PC-3 (cell line): ENCODE results near the gene ETV2. TPM values are rescaled to one million over a fixed set of nuclear protein-coding genes. Genes with fewer than 3 reads are reported as not detected.

Source experiments
- ATAC-seq: fragments of 200-7000 bp; cut with Tn5 transposase; 2 replicates; pipeline ENCODE4 v1.9.1; 2020; ENCODE audit warnings: mild to moderate bottlenecking, moderate library complexity
- BruUV-seq: library from RNA; stranded (reverse); fragments of 400-500 nt; replicated peaks from 2 replicates; lab custom pipeline; 2021; lab: Mats Ljungman, UMichigan
- CTCF ChIA-PET: fragments of 300-600 bp; sonication (Branson Sonifier 250); formaldehyde crosslinking; loops from one replicate; lab custom pipeline; 2022; ENCODE audit warnings: antibody characterized with exemption; lab: Charles Lee
- POLR2A ChIA-PET: fragments of 300-600 bp; sonication (Branson Sonifier 250); formaldehyde crosslinking; loops from one replicate; lab custom pipeline; 2022; ENCODE audit warnings: antibody characterized with exemption; ENCODE audit not compliant: unreplicated experiment; lab: Charles Lee
- DNase-seq: peaks from one replicate; pipeline ENCODE4 v3.0.0-alpha.2; 2015
- H2AFZ ChIP-seq: fragments of 300-600 bp; sonication (generic); 2 replicates; pipeline ENCODE4 v1.6.0; 2016; ENCODE audit warnings: antibody characterized with exemption, low read length
- H3F3A ChIP-seq: fragments of 300-600 bp; sonication (generic); one replicate; pipeline ENCODE4 v1.6.0; 2017; ENCODE audit warnings: antibody characterized with exemption, low read length, control low read depth, mild to moderate bottlenecking; ENCODE audit not compliant: unreplicated experiment
- H3K27ac ChIP-seq: fragments of 300-600 bp; sonication (generic); 2 replicates; pipeline ENCODE4 v1.5.1; 2016; ENCODE audit warnings: mild to moderate bottlenecking, low read length
- H3K27me3 ChIP-seq: fragments of 300-600 bp; sonication (generic); 2 replicates; pipeline ENCODE4 v1.6.1; 2016; ENCODE audit warnings: low read length, mixed read lengths
- H3K36me3 ChIP-seq: fragments of 300-600 bp; sonication (generic); 2 replicates; pipeline ENCODE4 v1.6.1; 2016; ENCODE audit warnings: low read depth, mixed run types, low read length, mixed read lengths
- H3K4me1 ChIP-seq: fragments of 300-600 bp; sonication (generic); 2 replicates; pipeline ENCODE4 v1.5.1; 2016; ENCODE audit warnings: low read length; ENCODE audit not compliant: insufficient read depth
- H3K4me2 ChIP-seq: fragments of 300-600 bp; sonication (generic); 2 replicates; pipeline ENCODE4 v1.6.0; 2016; ENCODE audit warnings: low read length
- H3K4me3 ChIP-seq: fragments of 300-600 bp; sonication (generic); 2 replicates; pipeline ENCODE4 v1.5.1; 2016; ENCODE audit warnings: mild to moderate bottlenecking, low read length, mixed read lengths
- H3K79me2 ChIP-seq: fragments of 300-600 bp; sonication (generic); 2 replicates; pipeline ENCODE4 v1.6.1; 2017; ENCODE audit warnings: low read length, mixed read lengths
- H3K9ac ChIP-seq: fragments of 300-600 bp; sonication (generic); 2 replicates; pipeline ENCODE4 v1.6.0; 2016; ENCODE audit warnings: mild to moderate bottlenecking, low read length
- H3K9me2 ChIP-seq: fragments of 300-600 bp; sonication (generic); replicated peaks from 2 replicates; pipeline ENCODE4 v1.6.1; 2016; ENCODE audit warnings: mixed run types, low read length, mixed read lengths
- H3K9me3 ChIP-seq: fragments of 300-600 bp; sonication (generic); 2 replicates; pipeline ENCODE4 v1.6.1; 2016; ENCODE audit warnings: low read length, mixed read lengths
- H4K20me1 ChIP-seq: fragments of 300-600 bp; sonication (generic); 2 replicates; pipeline ENCODE4 v1.6.1; 2016; ENCODE audit warnings: low read length, mixed read lengths
- EZH2 ChIP-seq: fragments of 300-600 bp; sonication (generic); IDR thresholded peaks from one replicate; pipeline ENCODE4 v1.6.1; 2017; ENCODE audit warnings: antibody characterized with exemption, mild to moderate bottlenecking, low read length; ENCODE audit not compliant: unreplicated experiment
- EZH2phosphoT487 ChIP-seq: fragments of 300-600 bp; sonication (generic); IDR thresholded peaks from 2 replicates; pipeline ENCODE4 v1.6.1; 2018; ENCODE audit warnings: mild to moderate bottlenecking, antibody characterized with exemption, low read length, borderline replicate concordance
- intact Hi-C: fragments of 100-400 bp; cut with micrococcal nuclease; formaldehyde crosslinking; loops from 2 replicates; pipeline ENCODE4 v1.9.0; 2023
- total RNA-seq: library from RNA; depleted of rRNA; stranded (reverse); fragments of >200 nt; gene quantifications from 2 replicates; pipeline ENCODE4 v1.2.3, GENCODE V29; 2014
- TF ChIP-seq, protein P1 (sequence below): fragments of 300-600 bp; sonication (generic); conservative IDR thresholded peaks from 2 replicates; pipeline ENCODE4 v1.5.1; 2017; ENCODE audit warnings: antibody characterized with exemption, low read depth, mild to moderate bottlenecking, low read length

Gene ETV2
- total RNA-seq, 1 experiment from 2014 or later, result 0.36 TPM

DNA sequence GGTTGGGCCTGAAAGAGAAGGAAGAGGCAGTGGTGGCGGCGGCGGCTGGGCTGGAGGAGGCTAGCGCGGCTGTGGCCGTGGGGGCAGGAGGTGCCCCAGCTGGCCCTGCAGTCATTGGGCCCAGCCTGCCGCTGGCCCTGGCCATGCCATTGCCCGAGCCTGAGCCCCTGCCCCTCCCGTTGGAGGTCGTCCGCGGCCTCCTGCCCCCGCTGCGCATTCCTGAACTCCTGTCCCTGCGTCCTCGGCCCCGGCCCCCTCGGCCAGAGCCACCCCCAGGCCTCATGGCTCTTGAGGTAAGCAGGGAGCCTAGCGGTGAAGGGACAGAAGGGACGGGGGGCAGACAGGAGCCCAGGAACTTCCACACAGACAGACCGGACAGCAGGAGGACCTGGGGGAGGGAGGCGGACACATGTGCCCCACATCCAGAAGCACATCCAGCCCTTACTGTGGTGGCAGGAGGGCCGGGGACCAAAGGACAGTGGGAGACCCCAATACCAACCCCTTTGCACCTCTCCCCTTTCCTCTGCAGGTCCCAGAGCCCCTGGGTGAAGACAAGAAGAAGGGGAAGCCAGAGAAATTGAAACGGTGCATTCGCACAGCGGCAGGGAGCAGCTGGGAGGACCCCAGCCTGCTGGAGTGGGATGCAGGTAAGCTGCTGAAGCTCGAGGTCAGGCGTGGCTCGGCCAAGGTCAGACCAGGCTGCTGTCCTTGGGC lies 7.7 kb upstream of the ETV2 start:
- Histone ChIP-seq H3K4me2 (no peak overlapping the region), H4K20me1 (no peaks in the 10 kb centered on the region), H3K27ac (no peak overlapping the region), H3F3A (no peaks in the 10 kb centered on the region), H3K79me2 (peaks cover 10% of the 10 kb centered on the region), H3K4me1 (no peaks in the 10 kb centered on the region), H3K27me3 (no peaks in the 10 kb centered on the region), H3K4me3 (no peak overlapping the region), H3K9me2 (no peaks in the 10 kb centered on the region), H3K9ac (no peak overlapping the region), H3K9me3 (no peaks in the 10 kb centered on the region), H3K36me3 (peaks cover 6% of the 10 kb centered on the region; the same call in 1 of the 2 replicates), H2AFZ (no peak overlapping the region)
- no TSS peak for BruUV-seq
- ChIA-PET CTCF (no interaction called here), POLR2A (no interaction called here)
- ATAC-seq (no peak), DNase-seq (no peak)
- intact Hi-C loops, result no loop called here
- no peak for TF ChIP-seq EZH2phosphoT487
- no peak for TF ChIP-seq EZH2
- TF ChIP-seq, protein P1, sequence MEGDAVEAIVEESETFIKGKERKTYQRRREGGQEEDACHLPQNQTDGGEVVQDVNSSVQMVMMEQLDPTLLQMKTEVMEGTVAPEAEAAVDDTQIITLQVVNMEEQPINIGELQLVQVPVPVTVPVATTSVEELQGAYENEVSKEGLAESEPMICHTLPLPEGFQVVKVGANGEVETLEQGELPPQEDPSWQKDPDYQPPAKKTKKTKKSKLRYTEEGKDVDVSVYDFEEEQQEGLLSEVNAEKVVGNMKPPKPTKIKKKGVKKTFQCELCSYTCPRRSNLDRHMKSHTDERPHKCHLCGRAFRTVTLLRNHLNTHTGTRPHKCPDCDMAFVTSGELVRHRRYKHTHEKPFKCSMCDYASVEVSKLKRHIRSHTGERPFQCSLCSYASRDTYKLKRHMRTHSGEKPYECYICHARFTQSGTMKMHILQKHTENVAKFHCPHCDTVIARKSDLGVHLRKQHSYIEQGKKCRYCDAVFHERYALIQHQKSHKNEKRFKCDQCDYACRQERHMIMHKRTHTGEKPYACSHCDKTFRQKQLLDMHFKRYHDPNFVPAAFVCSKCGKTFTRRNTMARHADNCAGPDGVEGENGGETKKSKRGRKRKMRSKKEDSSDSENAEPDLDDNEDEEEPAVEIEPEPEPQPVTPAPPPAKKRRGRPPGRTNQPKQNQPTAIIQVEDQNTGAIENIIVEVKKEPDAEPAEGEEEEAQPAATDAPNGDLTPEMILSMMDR, result no peak

DNA sequence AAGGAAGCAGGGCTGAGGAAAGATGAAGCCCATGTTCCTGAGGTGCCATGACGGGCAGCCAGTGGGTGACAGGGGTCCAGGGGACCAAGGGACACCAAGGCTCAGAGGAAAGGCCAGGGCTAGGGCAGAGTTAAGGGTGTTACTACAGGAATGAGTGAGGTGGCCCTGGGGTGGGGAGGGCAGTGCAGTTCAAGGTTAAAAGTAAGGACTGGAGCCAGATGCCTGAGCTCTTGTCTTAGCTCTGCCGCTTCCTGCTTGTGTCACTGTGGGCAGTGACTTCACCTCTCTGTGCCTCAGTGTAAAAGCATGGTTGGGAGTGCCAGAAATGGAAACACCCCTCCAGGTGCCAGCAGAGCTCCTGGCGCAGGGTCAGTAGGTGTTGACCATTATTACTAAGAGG lies 4.9 kb upstream of the ETV2 start:
- no peak overlapping the region for H3K9ac ChIP-seq
- ATAC-seq (no peak), DNase-seq (no peak)
- H3K27me3 ChIP-seq, result no peaks in the 10 kb centered on the region
- no peak overlapping the region for H3K27ac ChIP-seq
- no TSS peak for BruUV-seq
- no peak for TF ChIP-seq EZH2phosphoT487
- TF ChIP-seq, protein P1, result no peak
- TF ChIP-seq EZH2, result no peak
- no peaks in the 10 kb centered on the region for H3K4me1 ChIP-seq
- no peak overlapping the region for H3K4me3 ChIP-seq
- H3K36me3 ChIP-seq, result no peaks in the 10 kb centered on the region; the same call in 1 of the 2 replicates
- H3K9me2 ChIP-seq, result no peaks in the 10 kb centered on the region
- no peaks in the 10 kb centered on the region for H3K79me2 ChIP-seq
- no peak overlapping the region for H2AFZ ChIP-seq
- POLR2A ChIA-PET, result no interaction called here
- CTCF ChIA-PET, result no interaction called here
- intact Hi-C loops, result no loop called here
- H3K9me3 ChIP-seq, result no peaks in the 10 kb centered on the region
- H4K20me1 ChIP-seq, result no peaks in the 10 kb centered on the region
- no peak overlapping the region for H3K4me2 ChIP-seq
- H3F3A ChIP-seq, result no peaks in the 10 kb centered on the region

DNA sequence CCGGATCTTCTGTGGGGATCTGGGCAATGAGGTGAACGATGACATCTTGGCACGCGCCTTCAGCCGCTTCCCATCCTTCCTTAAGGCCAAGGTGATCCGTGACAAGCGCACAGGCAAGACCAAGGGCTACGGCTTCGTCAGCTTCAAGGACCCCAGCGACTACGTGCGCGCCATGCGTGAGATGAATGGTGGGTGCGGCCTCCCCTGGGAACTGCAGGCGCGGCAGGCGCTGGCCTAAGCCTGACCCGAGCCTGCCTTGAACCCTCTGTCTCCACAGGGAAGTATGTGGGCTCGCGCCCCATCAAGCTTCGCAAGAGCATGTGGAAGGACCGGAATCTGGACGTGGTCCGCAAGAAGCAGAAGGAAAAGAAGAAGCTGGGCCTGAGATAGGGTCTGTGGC lies 4.4 kb upstream of the ETV2 start:
- no peak overlapping the region for H3K27ac ChIP-seq
- H3K27me3 ChIP-seq, result no peaks in the 10 kb centered on the region
- H3K36me3 ChIP-seq, result no peaks in the 10 kb centered on the region; the same call in 1 of the 2 replicates
- ChIA-PET POLR2A (no interaction called here), CTCF (no interaction called here)
- ATAC-seq (no peak), DNase-seq (no peak)
- H3K9ac ChIP-seq, result no peak overlapping the region
- H4K20me1 ChIP-seq, result no peaks in the 10 kb centered on the region
- no peaks in the 10 kb centered on the region for H3K9me3 ChIP-seq
- no peaks in the 10 kb centered on the region for H3K79me2 ChIP-seq
- H3K4me1 ChIP-seq, result no peaks in the 10 kb centered on the region
- BruUV-seq, result TSS peak; percentile 16
- H3K4me3 ChIP-seq, result no peak overlapping the region
- intact Hi-C loops, result no loop called here
- no peak overlapping the region for H3K4me2 ChIP-seq
- H3F3A ChIP-seq, result no peaks in the 10 kb centered on the region
- no peak overlapping the region for H2AFZ ChIP-seq
- H3K9me2 ChIP-seq, result no peaks in the 10 kb centered on the region
- TF ChIP-seq EZH2phosphoT487, result no peak
- TF ChIP-seq, protein P1, result no peak
- no peak for TF ChIP-seq EZH2
